G401 (cell line): ENCODE measurements around the gene MUC22. TPM values are rescaled to one million over a fixed set of nuclear protein-coding genes. Genes with fewer than 3 reads are reported as not detected.
A peak's percentile ranks its signal among the peaks of the same experiment; 100 is the strongest.
"Not testable (repeated sequence)": the region's sequence is repeated elsewhere in the genome, so short reads cannot be mapped to it uniquely, and the experiment has no call there.

Experiments used
- DNase-seq: peaks from one replicate; pipeline ENCODE4 v3.0.0-alpha.2; 2015; ENCODE audit warnings: low spot score
- in situ Hi-C: cut with HindIII; loops from 2 replicates; pipeline ENCODE4 v1.10.0; 2016; ENCODE audit warnings: low sequenced_read_pairs, mixed read lengths
- total RNA-seq: library from RNA; depleted of rRNA; stranded (reverse); fragments of >200 nt; shearing (Covaris generic); gene quantifications from 2 replicates; pipeline ENCODE4 v1.2.3, GENCODE V29; 2014; rRNA removed

The MUC22 gene
- not detected in 2 replicates for total RNA-seq

DNA sequence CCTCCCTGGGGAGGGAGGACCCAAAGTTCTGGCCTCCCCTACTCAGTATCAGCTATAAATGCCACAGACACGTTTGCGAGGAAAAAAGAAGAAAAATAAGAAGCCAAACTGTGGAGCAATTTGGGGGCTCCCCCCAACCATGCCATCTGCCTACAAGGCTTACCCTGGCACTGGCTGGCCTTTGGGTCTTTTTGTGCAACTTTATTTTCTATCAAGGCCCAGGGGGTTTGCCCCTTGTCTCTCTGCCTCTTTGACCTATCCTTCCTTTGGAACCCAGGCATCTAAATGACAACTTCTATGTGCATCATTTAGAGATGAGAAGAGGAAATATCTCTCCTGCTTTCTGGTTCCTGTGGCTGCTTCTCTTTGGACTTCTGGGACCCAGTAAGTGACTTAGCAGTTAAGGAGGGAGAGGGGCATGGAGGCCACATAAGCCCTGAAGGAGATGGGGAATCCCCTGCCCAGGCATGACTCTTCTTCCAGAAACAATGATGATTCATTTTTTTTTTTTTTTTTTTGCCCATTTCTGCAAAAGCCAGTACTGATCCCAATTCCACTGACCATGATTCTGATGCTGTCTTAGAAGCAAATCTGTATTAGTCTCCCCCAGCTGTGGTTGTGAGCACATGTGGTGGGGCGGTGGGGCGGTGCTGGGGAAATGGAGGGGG lies at the start of gene MUC22:
TSS of gene MUC22 (plus strand) at position 82 of the 668 bp plus-strand sequence. CDS start at position 315, 233 bp downstream.
- in situ Hi-C loops = no loop called here
- DNase-seq = no peak

DNA sequence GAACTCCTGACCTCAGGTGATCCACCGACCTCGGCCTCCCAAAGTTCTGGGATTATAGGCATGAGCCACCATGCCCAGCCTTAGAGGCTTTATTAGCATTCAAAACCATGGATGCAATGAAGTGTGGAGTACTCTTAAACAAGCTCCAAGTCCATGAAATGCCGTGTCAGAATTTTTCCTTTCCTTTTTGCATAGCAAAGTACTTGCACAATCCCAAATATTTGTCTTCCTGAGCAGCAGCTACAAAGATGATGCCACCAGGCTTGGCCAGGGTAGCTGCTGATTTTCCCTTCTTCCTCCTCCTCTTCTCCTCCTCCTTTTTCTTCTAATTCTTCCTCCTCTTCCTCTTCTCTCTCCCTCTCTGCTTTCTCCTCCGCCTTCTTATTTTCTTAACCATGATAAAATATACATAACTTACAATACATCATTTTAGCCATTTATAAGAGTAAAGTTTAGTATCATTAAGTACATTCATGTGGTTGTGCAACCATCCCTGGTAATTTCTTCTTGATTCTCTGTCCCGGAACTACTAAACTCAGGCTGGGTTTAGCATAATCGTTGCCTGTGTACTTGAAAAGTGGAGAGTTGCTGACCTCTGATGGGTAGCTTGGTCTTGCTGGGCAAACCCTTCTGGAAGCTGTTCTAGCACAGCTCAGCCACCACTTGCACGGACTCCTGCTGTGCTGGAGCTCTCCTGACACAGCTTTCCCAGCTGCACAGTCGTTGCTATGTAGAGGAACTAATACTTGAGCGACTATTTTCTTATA lies 49.2 kb upstream of the MUC22 start:
- in situ Hi-C loops = no loop called here
- no peak for DNase-seq

- in situ Hi-C loops = no loop called here
- no peak for DNase-seq
Measured at GRCh38 chr6:30962716-30963115, 47.6 kb upstream of the MUC22 start.

GRCh38 chr6:30963641-30964040 lies 46.6 kb upstream of the MUC22 start:
- in situ Hi-C loops = no loop called here
- no peak for DNase-seq

DNA sequence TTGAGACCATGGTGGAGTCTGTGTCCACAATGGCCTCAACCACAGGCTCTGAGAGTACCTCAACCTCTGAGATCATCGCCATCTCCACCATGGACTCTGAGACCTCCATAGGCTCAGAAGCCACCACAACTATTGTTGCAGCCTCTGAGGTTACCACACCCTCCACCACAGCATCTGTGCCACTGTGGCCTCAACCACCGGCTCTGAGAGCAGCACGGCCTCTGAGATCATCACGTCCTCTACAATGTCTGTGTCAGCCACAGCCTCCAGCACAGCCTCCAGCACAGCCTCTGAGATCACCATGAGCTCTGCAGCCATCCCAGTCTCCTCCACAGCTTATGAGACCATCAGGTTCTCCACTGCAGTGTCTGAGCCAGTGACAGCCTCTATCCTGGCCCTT lies 46.2 kb upstream of the MUC22 start:
- no peak for DNase-seq
- in situ Hi-C loops = no loop called here

- no peak for DNase-seq
- in situ Hi-C loops = no loop called here
Measured at GRCh38 chr6:30965140-30965601, 45.1 kb upstream of the MUC22 start.

GRCh38 chr6:30966154-30966553 lies 44.1 kb upstream of the MUC22 start:
- no peak for DNase-seq
- in situ Hi-C loops = no loop called here

- in situ Hi-C loops, DNase-seq: not testable (repeated sequence)
Measured at GRCh38 chr6:30969171-30969570, 41.1 kb upstream of the MUC22 start.

DNA sequence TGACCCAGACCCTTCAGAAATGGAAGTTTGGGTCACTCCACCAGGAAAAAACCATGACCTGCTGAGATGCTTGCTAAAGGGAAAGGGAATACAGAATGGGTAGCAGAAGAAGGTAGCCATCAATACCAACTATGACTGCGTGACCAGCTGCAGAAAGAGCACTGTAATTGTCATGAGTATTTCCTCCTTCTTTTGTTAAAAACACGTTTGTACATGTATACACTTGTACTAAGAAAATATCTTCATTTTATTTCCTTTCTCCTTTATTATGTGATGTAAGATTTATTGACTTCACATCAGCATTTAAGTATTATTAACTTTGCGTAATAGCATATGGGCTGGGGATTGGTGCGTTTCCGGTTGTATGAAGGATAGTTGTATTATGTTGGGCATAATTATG lies 39.3 kb upstream of the MUC22 start:
- in situ Hi-C loops = no loop called here
- DNase-seq = no peak

DNA sequence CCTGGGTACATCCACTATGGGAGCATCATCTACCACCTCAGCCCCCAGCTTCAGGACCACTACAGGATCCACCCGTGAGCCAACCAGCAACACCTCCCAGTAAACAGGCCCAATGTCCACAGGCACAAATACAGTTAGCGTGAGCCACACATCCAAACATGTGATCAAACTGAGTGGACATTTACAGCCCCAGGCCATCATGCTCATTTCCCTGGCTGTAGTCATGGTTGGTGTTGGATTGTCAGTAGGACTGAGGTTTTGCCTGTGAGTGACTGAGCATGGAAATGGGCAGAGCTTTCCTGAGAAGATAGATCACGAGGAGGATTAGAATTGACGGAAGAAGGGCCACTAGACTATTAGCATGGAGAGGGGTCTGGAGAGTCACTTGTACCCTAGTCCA lies 37.5 kb upstream of the MUC22 start:
- no peak for DNase-seq
- in situ Hi-C loops = no loop called here

DNA sequence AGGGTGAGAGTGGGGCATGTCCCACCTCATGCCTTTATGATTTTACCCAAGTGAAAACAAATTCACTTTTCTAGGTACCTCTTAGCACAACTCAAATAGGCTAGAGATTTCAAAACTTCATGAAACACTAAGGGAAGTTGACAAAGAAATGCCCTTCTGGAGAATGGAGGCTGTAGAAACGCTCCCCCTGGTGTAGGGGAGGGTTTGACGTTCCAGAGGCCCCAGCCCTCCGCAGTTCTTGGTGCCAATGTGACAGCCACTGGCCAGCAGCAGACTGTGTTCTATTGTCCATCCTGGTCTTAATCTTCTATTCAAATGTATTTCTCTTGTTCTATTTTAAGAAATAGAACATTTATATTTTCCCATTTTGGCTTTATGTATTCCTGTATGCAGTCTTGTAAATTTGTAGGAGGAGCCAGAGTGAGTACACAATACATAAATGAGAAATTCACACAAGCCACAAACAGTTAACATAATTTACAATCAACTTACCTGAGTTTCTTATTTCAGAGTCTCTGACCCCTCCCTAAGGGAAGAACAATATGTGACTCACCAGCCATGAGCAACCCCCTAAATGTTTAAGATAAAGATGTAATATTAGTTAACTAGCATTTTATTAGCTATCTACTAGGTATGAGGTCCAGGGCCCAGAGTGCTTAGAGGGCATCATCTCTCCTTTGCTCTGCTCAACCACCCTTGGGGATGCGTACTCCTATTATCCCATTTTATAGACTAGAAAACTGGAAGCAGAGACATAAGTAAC lies 35.6 kb upstream of the MUC22 start:
- in situ Hi-C loops = no loop called here
- DNase-seq = no peak

DNA sequence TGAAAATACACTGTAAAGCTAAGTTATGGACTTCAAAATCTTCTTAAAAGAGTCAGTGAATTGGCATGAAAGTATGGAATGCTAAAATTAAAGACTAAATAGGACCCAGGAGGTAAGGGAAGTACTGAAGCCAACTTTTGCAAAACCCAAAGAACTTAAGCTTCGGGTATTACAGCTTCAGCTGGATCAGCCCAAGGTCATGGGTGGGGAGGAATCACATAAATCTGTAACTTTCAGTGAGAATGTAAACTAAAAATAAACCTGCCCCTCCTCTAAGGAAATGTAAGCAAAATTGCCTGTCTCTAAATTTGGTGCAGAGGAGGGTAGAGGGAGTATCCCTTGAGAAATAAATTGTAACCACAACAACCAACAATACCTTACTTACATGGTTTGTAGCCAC lies 31.1 kb upstream of the MUC22 start:
- no peak for DNase-seq
- in situ Hi-C loops = no loop called here

GRCh38 chr6:30979690-30980089 lies 30.6 kb upstream of the MUC22 start:
- in situ Hi-C loops = no loop called here
- DNase-seq = no peak

DNA sequence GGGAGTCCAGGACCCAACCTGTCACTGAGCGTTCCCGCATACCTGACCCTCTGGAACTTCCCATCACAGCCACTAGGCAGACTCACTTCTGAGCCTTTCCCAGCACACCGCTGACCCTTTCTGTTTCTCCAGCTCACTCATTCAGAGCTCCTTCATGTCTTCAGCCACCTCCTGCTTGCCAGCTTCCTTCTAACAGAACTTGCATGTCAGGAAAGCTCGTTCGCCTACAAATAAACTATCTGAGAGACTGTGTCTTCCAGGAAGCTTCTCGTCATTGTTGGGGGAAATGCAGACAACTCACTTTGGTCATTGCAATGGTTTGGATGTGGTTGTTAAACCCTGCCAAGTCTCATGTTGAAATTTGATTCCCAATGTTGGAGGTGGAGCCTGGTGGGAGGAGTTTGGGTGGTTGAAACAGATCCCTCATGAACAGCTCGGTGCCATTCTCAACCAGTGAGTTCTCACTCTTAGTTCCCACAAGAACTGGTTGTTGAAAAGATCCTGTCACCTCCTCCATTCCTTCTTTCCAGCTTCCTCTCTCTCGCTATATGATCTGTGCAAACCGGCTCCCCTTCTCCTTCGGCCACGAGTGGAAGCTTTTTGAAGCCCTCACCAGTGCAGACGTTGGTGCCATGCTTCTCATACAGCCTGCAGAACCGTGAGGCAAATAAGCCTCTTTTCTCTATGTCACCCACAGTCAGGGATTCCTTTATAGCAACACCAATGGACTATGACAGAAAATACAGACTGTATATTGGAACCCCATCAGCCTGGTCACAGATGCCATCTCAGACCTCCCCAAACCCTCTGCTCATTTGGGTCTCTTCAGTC lies 28.1 kb upstream of the MUC22 start:
- in situ Hi-C loops = no loop called here
- DNase-seq = peak; percentile 13

- no peak for DNase-seq
- in situ Hi-C loops = no loop called here
Measured at GRCh38 chr6:30983439-30983838, 26.8 kb upstream of the MUC22 start, which contains the start of gene MUC21. TSS of gene MUC21 (plus strand) at chr6:30983718. CDS start at chr6:30983959, 241 bp downstream.

- DNase-seq = no peak
- in situ Hi-C loops = no loop called here
Measured at GRCh38 chr6:30985490-30985889, 24.8 kb upstream of the MUC22 start.

GRCh38 chr6:30987304-30987703 lies 23.0 kb upstream of the MUC22 start:
- in situ Hi-C loops = no loop called here
- DNase-seq = no peak

- in situ Hi-C loops = no loop called here
- no peak for DNase-seq
Measured at GRCh38 chr6:30988209-30988825, 22.0 kb upstream of the MUC22 start.
